Cerebellar cortex (tissue), 1 donor: ENCODE results near the gene NOL7.
A peak's percentile ranks its signal among the peaks of the same experiment; 100 is the strongest.

Experiments used
- DNase-seq: peaks from one replicate; pipeline ENCODE4 v3.0.0-alpha.2; 2015; ENCODE audit warnings: low spot score

NOL7 gene

GRCh38 chr6:13614926-13615791, at the start of gene NOL7:
NOL7 (plus strand) TSS chr6:13615335; CDS start chr6:13615359, 24 bp downstream.
- peak; percentile 97 for DNase-seq

DNA sequence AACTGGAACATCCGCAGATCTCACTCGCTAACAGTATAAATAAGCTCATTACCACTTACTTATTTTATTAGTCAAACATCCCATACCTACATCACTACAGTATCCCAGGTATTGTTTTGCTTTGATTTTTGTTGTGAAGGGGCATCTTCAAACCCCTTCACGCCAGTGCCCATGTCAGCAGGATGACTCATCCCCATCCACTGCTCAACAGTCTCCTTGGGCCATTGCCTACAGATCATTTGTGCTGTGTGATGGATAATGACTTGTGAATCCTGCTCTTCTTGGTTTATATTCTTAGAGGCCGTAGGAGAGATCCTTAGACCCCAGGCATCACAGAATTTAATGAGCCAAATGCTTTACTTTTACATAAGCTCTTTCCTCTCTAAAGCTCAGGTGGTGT, 49.2 kb upstream of the NOL7 start:
- DNase-seq = no peak

DNA sequence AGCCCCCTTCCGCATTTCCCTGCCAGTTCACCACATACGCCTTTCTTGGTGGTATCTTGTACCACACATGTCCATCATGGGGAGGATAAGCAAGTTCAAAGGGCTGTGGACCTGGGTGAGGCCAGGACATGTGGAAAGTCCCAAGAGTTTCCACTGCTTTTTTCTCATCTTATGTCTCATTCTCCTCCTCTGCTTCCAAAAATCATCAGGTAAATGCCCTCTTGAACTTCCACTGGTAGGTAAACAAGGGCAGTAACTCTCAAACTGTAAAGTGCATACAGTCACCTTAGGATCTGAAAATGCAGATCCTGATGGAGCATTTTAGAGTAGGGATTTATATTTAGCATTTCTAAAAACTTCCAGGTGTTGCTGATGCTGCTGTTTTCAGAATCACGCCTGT, 48.6 kb upstream of the NOL7 start:
- no peak for DNase-seq

- DNase-seq = no peak
These were observed 46.2 kb upstream of the NOL7 start for GRCh38 chr6:13568970-13569369.

DNA sequence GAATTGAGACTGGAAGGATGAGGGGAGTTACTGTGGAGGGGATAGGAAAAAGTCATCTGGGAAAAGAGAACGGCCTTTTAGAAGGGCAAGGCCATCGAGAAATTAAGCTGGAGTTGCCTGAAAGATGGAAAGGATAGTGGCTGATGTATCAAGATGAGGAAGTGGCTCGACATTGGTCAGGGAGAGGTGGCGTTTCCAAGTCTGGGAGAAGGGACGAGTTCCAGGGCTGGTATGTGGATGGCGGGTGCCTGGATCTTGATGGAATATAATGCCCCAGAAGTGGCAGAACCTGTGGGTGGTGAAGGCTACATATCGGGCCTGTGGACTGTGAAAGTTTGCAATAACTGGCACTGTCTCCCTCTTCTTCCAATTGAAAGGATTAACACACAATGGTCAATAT, 42.9 kb upstream of the NOL7 start:
- no peak for DNase-seq

DNA sequence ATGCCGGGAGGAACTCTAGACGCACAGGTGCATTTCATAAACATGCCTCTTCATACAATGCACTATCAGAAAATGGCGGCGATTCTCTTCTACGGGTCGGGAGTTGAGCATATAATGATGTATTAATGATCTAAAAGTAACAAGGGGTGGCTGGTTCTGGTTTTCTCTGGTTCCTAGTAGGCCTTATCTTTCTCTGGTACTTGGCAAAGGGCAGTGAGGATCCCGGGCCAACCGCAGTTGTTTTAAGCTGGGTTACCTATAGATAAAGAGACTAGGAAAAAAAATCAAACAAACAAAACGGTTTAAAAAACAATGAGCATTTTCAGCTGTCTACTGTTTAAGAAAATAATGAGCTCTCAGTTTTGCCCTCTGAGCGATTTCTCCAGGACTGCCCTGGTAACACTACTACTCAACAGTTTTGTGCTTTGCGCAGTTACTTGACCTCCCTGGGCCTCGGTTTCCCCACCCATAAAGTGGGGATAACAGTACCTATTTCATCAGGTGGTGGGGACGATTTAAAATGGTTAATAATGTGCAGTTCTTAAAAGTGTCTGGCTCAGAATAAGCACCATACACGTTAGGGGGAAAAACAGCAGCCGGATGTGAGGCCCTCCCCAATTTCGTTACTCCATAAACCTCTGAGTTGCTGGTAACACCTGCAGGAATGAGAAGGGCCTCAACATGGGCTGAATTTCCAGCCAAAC, 42.0 kb upstream of the NOL7 start:
- DNase-seq = no peak

GRCh38 chr6:13573669-13574110, 41.4 kb upstream of the NOL7 start:
- DNase-seq = peak; percentile 50

DNA sequence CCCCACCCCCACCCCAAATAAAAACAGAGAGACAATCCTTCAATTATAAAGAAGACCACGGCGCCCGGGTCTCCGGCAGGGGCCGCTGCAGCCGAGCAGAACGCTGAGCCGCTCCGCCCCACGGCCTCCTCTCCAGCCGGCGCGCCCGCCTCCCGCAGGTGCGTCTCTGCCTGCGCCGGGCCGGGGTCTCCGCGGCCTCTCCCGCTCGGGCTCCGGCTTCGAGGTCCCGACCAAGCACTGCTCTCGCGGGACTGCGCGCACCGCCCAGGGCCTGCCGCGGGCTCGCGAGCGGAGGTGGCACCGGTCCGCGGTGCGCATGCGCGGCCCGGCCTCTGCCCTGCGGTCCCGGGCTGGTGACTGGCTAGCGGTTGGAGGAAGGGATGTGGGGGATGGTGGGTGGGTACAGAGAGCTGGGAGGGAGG, 41.0 kb upstream of the NOL7 start:
- DNase-seq = peak; percentile 90

GRCh38 chr6:13574571-13575376, 40.4 kb upstream of the NOL7 start, which contains the start of gene SIRT5:
SIRT5 (plus strand) TSS chr6:13574601; CDS start chr6:13584111, 9,510 bp downstream.
- DNase-seq = peak; percentile 84

- no peak for DNase-seq
These were observed 39.8 kb upstream of the NOL7 start for GRCh38 chr6:13575377-13575775.

DNA sequence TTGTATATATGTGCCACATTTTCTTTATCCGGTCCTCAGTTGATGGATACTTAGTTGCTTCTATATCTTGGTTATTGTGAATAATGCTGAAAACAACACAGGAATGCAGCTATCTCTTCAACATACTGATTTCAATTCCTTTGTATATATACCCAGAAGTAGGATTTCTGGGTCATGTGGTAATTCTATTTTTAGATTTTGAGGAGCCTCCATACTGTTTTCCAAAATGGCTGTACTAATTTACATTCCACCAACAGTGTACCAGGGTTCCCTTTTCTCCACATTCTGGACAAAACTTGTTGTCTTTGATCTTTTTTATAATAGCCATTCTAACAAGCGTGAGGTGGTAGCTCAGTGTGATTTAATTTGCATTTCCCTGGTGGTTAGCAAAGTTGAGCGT, 39.1 kb upstream of the NOL7 start:
- DNase-seq = no peak

- DNase-seq = no peak
These were observed 37.2 kb upstream of the NOL7 start for GRCh38 chr6:13577926-13578325.

DNA sequence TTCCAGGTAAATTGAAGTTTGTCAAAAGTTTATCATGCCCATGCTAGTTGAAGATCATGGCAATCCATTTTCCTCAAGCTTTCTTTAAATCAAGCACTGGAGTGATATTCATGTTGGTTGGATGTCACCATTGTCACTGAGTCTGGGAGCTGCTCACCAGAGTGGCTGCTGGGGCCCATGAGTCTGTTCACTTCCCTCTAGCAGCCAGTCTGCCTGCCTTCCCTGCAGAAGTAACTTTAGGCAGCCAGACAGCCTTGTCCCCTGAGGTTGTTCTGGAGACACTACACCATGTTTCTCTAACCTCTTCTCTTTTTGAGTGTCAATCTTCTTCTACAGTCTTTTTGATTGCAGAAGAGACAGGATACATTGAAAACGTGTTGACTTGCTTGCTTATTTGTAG, 35.2 kb upstream of the NOL7 start:
- no peak for DNase-seq

- no peak for DNase-seq
These were observed 33.4 kb upstream of the NOL7 start for GRCh38 chr6:13581700-13582229.

- DNase-seq = no peak
These were observed 28.3 kb upstream of the NOL7 start for GRCh38 chr6:13586603-13587542.

DNA sequence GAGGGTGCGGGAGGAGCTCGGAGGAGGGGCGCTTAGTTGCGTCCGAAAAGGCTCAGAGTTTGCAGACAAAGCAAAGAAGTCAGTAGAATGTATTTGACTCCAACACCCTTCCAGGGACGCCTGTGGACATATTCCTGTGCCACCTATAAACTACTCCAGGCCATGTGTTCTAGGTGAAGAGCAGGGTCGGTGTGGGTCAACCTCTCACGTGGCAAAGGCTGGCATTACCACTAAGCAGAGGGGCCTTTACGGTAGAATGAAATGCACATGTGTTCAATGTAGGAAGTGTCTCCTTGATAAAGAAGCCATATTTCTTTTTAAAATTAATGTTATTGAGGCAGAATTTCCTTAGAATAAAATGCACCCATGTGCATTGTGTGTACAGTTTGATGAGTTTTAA, 25.3 kb upstream of the NOL7 start:
- no peak for DNase-seq

DNA sequence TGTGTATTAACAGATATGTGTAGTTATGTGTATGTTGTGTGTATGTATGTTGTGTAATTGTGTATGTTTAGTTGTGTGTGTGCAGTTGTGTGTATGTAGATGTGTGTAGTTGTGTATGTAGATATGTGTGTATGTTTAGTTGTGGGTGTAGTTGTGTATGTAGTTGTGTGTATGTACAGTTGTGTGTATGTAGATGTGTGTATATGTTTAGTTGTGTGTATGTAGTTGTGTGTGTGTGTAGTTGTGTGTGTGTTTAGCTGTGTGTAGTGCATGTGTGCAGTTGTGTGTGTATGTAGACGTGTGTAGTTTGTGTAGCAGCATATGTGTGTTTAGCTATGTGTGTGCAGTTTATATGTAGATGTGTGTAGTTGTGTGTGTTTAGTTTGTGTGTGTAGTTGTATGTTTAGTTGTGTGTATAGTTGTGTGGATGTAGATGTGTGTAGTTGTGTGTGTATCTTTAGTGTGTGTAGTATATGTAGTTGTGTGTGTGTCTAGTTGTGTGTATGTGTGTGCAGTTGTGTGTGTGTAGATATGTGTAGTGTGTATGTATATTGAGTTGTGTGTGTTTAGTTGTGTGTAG, 24.5 kb upstream of the NOL7 start:
- DNase-seq = no peak

DNA sequence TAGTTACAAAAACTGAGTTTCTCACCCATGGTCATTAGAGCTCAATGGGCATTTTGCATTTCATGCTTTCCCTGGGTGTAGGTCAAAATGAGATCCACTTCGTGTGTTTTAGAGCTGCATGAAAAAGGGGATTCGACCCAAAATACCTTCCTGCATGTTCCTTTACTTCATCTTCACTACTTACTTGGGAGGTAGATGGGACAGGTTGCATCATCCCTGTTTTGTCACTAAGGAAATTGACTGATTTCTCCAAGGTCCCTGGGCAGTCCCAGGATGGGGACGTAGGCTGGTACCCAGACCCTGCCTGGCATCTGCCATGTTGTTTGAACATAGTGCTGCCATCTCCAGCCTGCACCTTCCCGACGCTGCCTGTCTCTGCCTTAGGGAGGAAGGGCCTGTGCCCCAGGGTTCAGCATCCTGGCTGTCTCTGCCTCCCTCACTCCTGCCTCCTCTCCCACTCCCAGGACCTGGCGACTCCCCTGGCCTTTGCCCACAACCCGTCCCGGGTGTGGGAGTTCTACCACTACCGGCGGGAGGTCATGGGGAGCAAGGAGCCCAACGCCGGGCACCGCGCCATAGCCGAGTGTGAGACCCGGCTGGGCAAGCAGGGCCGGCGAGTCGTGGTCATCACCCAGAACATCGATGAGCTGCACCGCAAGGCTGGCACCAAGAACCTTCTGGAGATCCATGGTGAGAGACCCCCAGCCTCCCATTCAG, 23.8 kb upstream of the NOL7 start:
- DNase-seq = no peak

- no peak for DNase-seq
These were observed 22.0 kb upstream of the NOL7 start for GRCh38 chr6:13593103-13593502.

DNA sequence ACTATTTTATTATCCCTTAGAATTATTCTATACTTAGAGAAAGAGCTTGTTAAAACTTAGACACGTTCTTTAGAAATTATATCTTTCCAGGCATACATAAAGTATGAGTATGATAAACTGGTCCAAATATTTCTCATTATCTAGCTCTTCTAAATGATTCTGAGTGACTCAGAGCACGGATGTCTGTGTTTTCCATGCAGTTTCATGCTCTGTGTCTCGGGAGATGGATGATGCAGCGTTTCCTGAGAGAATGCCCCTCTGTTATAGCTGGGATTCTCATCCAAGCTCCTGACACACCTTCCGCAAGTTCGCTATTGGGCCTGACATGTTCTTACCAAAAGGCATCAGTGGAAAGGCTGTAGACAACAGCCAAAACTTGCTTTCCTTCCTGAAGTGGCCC, 21.4 kb upstream of the NOL7 start:
- no peak for DNase-seq
